Measurements from ENCODE around the gene SH3YL1.

- no peak for TF ChIP-seq CTCF (conservative IDR thresholded peaks at IDR 0.05; ENCODE audit: low read depth, low read length)
- no peak for TF ChIP-seq CEBPB (IDR thresholded peaks at IDR 0.05; ENCODE audit: low read depth, low read length)
These were observed 83.9 kb downstream of the SH3YL1 start for GRCh38 chr2:179886-180285.

All from IMR-90 (cell line).